ENCODE measurements around the gene ASB15. TPM values are rescaled to one million over a fixed set of nuclear protein-coding genes. Genes with fewer than 3 reads are reported as not detected.
A peak's percentile ranks its signal among the peaks of the same experiment; 100 is the strongest.

The ASB15 gene
- total and polyA plus RNA-seq, 7 experiments from 2014 or later: 0.07 to 0.15 TPM; not detected in 5

- Histone ChIP-seq H3K36me3 (ENCODE audit: control insufficient read depth in 2 of 3, insufficient read depth in 3 of 3, low read length in 3 of 3) (no peaks in the 10 kb centered on the region), H3K4me3 (ENCODE audit: low read length) (no peak overlapping the region), H3K9me3 (ENCODE audit: control insufficient read depth in 2 of 3, low read length in 3 of 3) (no peaks in the 10 kb centered on the region), H3K27ac (ENCODE audit: low read depth, low read length) (no peak overlapping the region), H3K4me1 (ENCODE audit: control insufficient read depth in 2 of 2, insufficient read depth in 2 of 2, low read length in 2 of 2) (no peaks in the 10 kb centered on the region), H3K27me3 (ENCODE audit: control insufficient read depth in 2 of 2, insufficient read depth in 2 of 2, low read length in 2 of 2) (no peaks in the 10 kb centered on the region)
- Mint-ChIP-seq H3K9me3 (no peaks in the 10 kb centered on the region), H3K36me3 (peaks cover 0 to 3% (median 0%) of the 10 kb centered on the region in 5 donors), H3K4me1 (peaks cover 0 to 1% (median 0%) of the 10 kb centered on the region in 7 donors), H3K27me3 (peaks cover 8 to 18% (median 16%) of the 10 kb centered on the region in 5 donors), H3K27ac (no peak overlapping the region), H3K4me3 (no peak overlapping the region)
- intact Hi-C loops (cut with micrococcal nuclease): no loop called here
- DNase-seq (no peak), ATAC-seq (no peak)
- CTCF ChIA-PET: no interaction called here
- POLR2A ChIA-PET: no interaction called here
These were observed 55.1 kb downstream of the ASB15 start for GRCh38 chr7:123656544-123657303.

DNA sequence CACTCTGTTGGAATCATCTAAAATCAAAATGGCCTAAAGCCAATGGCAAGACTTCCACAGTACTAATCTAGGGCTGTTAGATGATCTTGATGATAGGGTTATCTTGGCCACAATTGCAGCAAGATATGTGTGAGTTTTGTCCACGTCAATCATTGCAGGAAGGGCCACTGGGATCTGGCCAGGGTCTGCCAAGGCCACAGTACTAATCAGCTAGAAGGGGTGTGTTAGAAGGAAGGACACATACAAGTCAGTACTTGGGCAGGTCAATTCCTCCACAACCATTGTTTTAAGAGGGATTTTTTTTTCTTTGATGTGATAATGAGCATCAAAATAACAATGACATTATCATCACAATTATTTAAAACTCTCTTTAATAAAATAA is 55.7 kb downstream of the ASB15 start:
- H3K36me3 Mint-ChIP-seq: peaks cover 0 to 4% (median 0%) of the 10 kb centered on the region in 5 donors
- intact Hi-C loops (cut with micrococcal nuclease): no loop called here
- ChIA-PET POLR2A (no interaction called here), CTCF (no interaction called here)
- no peak overlapping the region for H3K27ac ChIP-seq (ENCODE audit: low read depth, low read length)
- peaks cover 13 to 24% (median 18%) of the 10 kb centered on the region in 5 donors for H3K27me3 Mint-ChIP-seq
- H3K4me3 Mint-ChIP-seq: no peak overlapping the region
- no peak overlapping the region for H3K4me3 ChIP-seq (ENCODE audit: low read length)
- H3K27ac Mint-ChIP-seq: no peak overlapping the region
- no peaks in the 10 kb centered on the region for H3K4me1 ChIP-seq (ENCODE audit: control insufficient read depth in 2 of 2, insufficient read depth in 2 of 2, low read length in 2 of 2)
- H3K9me3 ChIP-seq (ENCODE audit: control insufficient read depth in 2 of 3, low read length in 3 of 3): no peaks in the 10 kb centered on the region
- H3K9me3 Mint-ChIP-seq: no peaks in the 10 kb centered on the region
- ATAC-seq: no peak
- H3K4me1 Mint-ChIP-seq: peaks cover 0 to 3% (median 0%) of the 10 kb centered on the region in 7 donors
- no peak for DNase-seq
- H3K27me3 ChIP-seq (ENCODE audit: control insufficient read depth in 2 of 2, insufficient read depth in 2 of 2, low read length in 2 of 2): no peaks in the 10 kb centered on the region
- no peaks in the 10 kb centered on the region for H3K36me3 ChIP-seq (ENCODE audit: control insufficient read depth in 2 of 3, insufficient read depth in 3 of 3, low read length in 3 of 3)

- H3K27me3 ChIP-seq (ENCODE audit: control insufficient read depth in 2 of 2, insufficient read depth in 2 of 2, low read length in 2 of 2): no peaks in the 10 kb centered on the region
- no peaks in the 10 kb centered on the region for H3K36me3 ChIP-seq (ENCODE audit: control insufficient read depth in 2 of 3, insufficient read depth in 3 of 3, low read length in 3 of 3)
- H3K27ac ChIP-seq (ENCODE audit: low read depth, low read length): no peak overlapping the region
- H3K27ac Mint-ChIP-seq: no peak overlapping the region
- ChIA-PET CTCF (interaction anchor here (1.1 kb wide), 1 partner anchor 39 kb away, joined by 5 read pairs; no protein-coding TSS in a partner anchor), POLR2A (no interaction called here)
- no peaks in the 10 kb centered on the region for H3K4me1 ChIP-seq (ENCODE audit: control insufficient read depth in 2 of 2, insufficient read depth in 2 of 2, low read length in 2 of 2)
- H3K4me3 Mint-ChIP-seq: no peak overlapping the region
- no peaks in the 10 kb centered on the region for H3K9me3 ChIP-seq (ENCODE audit: control insufficient read depth in 2 of 3, low read length in 3 of 3)
- H3K27me3 Mint-ChIP-seq: peaks cover 13 to 31% (median 23%) of the 10 kb centered on the region in 5 donors
- no peak for ATAC-seq
- peaks cover 0 to 3% (median 0%) of the 10 kb centered on the region in 7 donors for H3K4me1 Mint-ChIP-seq
- H3K4me3 ChIP-seq (ENCODE audit: low read length): no peak overlapping the region
- intact Hi-C loops (cut with micrococcal nuclease): no loop called here
- peaks cover 0 to 4% (median 0%) of the 10 kb centered on the region in 5 donors for H3K36me3 Mint-ChIP-seq
- no peak for DNase-seq
- no peaks in the 10 kb centered on the region for H3K9me3 Mint-ChIP-seq
These were observed 56.4 kb downstream of the ASB15 start for GRCh38 chr7:123658023-123658422.

GRCh38 chr7:123660514-123661354 is 59.1 kb downstream of the ASB15 start:
- peaks cover 0 to 4% (median 0%) of the 10 kb centered on the region in 5 donors for H3K36me3 Mint-ChIP-seq
- H3K27ac Mint-ChIP-seq: peak overlapping the region in 2 of 9 donors; percentile 13 to 33
- H3K36me3 ChIP-seq (ENCODE audit: control insufficient read depth in 2 of 3, insufficient read depth in 3 of 3, low read length in 3 of 3): no peaks in the 10 kb centered on the region
- CTCF ChIA-PET: no interaction called here
- H3K27ac ChIP-seq (ENCODE audit: low read depth, low read length): no peak overlapping the region
- no peaks in the 10 kb centered on the region for H3K9me3 ChIP-seq (ENCODE audit: control insufficient read depth in 2 of 3, low read length in 3 of 3)
- H3K4me1 ChIP-seq (ENCODE audit: control insufficient read depth in 2 of 2, insufficient read depth in 2 of 2, low read length in 2 of 2): no peaks in the 10 kb centered on the region
- no peaks in the 10 kb centered on the region for H3K9me3 Mint-ChIP-seq
- H3K4me3 Mint-ChIP-seq: no peak overlapping the region
- ATAC-seq (no peak), DNase-seq (no peak)
- H3K27me3 Mint-ChIP-seq: peaks cover 12 to 39% (median 26%) of the 10 kb centered on the region in 5 donors
- intact Hi-C loops (cut with micrococcal nuclease): no loop called here
- H3K27me3 ChIP-seq (ENCODE audit: control insufficient read depth in 2 of 2, insufficient read depth in 2 of 2, low read length in 2 of 2): no peaks in the 10 kb centered on the region
- POLR2A ChIA-PET: no interaction called here
- peaks cover 0 to 3% (median 0%) of the 10 kb centered on the region in 7 donors for H3K4me1 Mint-ChIP-seq
- no peak overlapping the region for H3K4me3 ChIP-seq (ENCODE audit: low read length)

DNA sequence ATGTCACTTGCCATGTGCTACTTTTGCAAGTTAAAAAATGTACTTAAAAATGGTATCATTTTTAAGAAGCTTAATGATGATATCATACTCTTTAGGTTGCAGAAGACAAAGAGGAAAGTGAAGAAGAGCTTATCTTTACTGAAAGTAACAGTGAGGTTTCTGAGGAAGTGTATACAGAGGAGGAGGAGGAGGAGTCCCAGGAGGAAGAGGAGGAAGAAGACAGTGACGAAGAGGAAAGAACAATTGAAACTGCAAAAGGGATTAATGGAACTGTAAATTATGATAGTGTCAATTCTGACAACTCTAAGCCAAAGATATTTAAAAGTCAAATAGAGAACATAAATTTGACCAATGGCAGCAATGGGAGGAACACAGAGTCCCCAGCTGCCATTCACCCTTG is 60.1 kb downstream of the ASB15 start:
- Mint-ChIP-seq H3K9me3 (no peaks in the 10 kb centered on the region), H3K27me3 (peaks cover 14 to 39% (median 26%) of the 10 kb centered on the region in 5 donors), H3K4me3 (no peak overlapping the region), H3K27ac (no peak overlapping the region), H3K36me3 (peaks cover 0 to 4% (median 0%) of the 10 kb centered on the region in 5 donors), H3K4me1 (peaks cover 0 to 3% (median 0%) of the 10 kb centered on the region in 7 donors)
- ChIA-PET POLR2A (no interaction called here), CTCF (no interaction called here)
- Histone ChIP-seq H3K4me1 (ENCODE audit: control insufficient read depth in 2 of 2, insufficient read depth in 2 of 2, low read length in 2 of 2) (no peaks in the 10 kb centered on the region), H3K4me3 (ENCODE audit: low read length) (no peak overlapping the region), H3K27ac (ENCODE audit: low read depth, low read length) (no peak overlapping the region), H3K27me3 (ENCODE audit: control insufficient read depth in 2 of 2, insufficient read depth in 2 of 2, low read length in 2 of 2) (no peaks in the 10 kb centered on the region), H3K36me3 (ENCODE audit: control insufficient read depth in 2 of 3, insufficient read depth in 3 of 3, low read length in 3 of 3) (no peaks in the 10 kb centered on the region), H3K9me3 (ENCODE audit: control insufficient read depth in 2 of 3, low read length in 3 of 3) (no peaks in the 10 kb centered on the region)
- ATAC-seq (no peak), DNase-seq (no peak)
- intact Hi-C loops (cut with micrococcal nuclease): no loop called here

DNA sequence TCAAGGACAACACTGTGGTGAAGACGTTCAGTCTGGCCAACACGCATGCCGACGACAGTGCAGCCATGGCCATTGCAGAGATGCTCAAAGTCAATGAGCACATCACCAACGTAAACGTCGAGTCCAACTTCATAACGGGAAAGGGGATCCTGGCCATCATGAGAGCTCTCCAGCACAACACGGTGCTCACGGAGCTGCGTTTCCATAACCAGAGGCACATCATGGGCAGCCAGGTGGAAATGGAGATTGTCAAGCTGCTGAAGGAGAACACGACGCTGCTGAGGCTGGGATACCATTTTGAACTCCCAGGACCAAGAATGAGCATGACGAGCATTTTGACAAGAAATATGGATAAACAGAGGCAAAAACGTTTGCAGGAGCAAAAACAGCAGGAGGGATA is 60.7 kb downstream of the ASB15 start:
- POLR2A ChIA-PET: no interaction called here
- DNase-seq: no peak
- no peaks in the 10 kb centered on the region for H3K9me3 ChIP-seq (ENCODE audit: control insufficient read depth in 2 of 3, low read length in 3 of 3)
- no peak overlapping the region for H3K4me3 ChIP-seq (ENCODE audit: low read length)
- Mint-ChIP-seq H3K36me3 (peaks cover 0 to 4% (median 0%) of the 10 kb centered on the region in 5 donors), H3K27me3 (peaks cover 14 to 39% (median 26%) of the 10 kb centered on the region in 5 donors), H3K27ac (no peak overlapping the region), H3K4me1 (peaks cover 0 to 3% (median 0%) of the 10 kb centered on the region in 7 donors), H3K4me3 (peak overlapping the region in 1 of 10 donors; percentile 38), H3K9me3 (no peaks in the 10 kb centered on the region)
- no peak overlapping the region for H3K27ac ChIP-seq (ENCODE audit: low read depth, low read length)
- H3K36me3 ChIP-seq (ENCODE audit: control insufficient read depth in 2 of 3, insufficient read depth in 3 of 3, low read length in 3 of 3): no peaks in the 10 kb centered on the region
- H3K4me1 ChIP-seq (ENCODE audit: control insufficient read depth in 2 of 2, insufficient read depth in 2 of 2, low read length in 2 of 2): no peaks in the 10 kb centered on the region
- intact Hi-C loops (cut with micrococcal nuclease): no loop called here
- ATAC-seq: no peak
- H3K27me3 ChIP-seq (ENCODE audit: control insufficient read depth in 2 of 2, insufficient read depth in 2 of 2, low read length in 2 of 2): no peaks in the 10 kb centered on the region
- CTCF ChIA-PET: no interaction called here

Measured in naive thymus-derived CD4-positive, alpha-beta T cell (primary cell).